ENCODE results near the gene TF.

Gene TF

DNA sequence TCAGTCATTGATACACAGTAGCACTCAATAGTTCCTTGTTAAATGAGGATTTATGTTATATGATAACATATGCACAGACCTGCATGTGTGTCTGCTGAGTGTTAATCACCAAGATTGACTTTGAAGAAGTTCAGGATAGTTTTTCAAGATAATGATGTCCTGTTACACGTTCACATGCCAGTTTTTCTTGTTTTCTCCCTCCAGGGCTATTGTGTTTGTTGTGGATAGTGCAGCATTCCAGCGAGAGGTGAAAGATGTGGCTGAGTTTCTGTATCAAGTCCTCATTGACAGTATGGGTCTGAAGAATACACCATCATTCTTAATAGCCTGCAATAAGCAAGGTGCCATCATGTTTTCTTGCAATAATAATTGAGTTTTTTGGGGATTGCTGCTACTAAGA is 69.2 kb downstream of the TF start:
- in situ Hi-C loops (cut with HindIII; ENCODE audit: low pct_unique_long_range_greater_than_20kb, low sequenced_read_pairs) = no loop called here
- no peak for DNase-seq (ENCODE audit: low read depth in 1 of 2, low spot score in 1 of 2)
- no peak for TF ChIP-seq JUND (IDR thresholded peaks at IDR 0.05; ENCODE audit: low read depth)

DNA sequence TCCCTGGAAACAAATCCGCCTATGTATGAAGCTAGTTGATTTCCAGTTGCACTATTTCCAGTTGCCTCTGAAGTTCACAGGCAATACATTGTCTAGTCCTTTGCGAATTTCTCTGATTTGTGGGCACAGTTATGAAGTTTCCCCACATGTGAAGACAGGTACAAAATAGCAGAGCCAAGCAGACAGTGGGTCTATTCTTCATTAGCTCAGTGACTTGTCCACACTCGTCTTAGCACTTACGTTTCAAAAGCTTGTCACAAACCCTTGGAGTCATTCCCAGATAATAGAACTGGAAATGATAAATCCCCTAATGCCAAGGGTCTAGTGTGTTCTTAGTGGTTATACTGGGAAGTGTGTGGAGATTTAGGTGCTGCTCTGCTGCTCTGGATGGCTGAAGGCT is 73.9 kb downstream of the TF start:
- no peak for TF ChIP-seq JUND (IDR thresholded peaks at IDR 0.05; ENCODE audit: low read depth)
- no peak for DNase-seq (ENCODE audit: low read depth in 1 of 2, low spot score in 1 of 2)
- in situ Hi-C loops (cut with HindIII; ENCODE audit: low pct_unique_long_range_greater_than_20kb, low sequenced_read_pairs) = no loop called here

DNA sequence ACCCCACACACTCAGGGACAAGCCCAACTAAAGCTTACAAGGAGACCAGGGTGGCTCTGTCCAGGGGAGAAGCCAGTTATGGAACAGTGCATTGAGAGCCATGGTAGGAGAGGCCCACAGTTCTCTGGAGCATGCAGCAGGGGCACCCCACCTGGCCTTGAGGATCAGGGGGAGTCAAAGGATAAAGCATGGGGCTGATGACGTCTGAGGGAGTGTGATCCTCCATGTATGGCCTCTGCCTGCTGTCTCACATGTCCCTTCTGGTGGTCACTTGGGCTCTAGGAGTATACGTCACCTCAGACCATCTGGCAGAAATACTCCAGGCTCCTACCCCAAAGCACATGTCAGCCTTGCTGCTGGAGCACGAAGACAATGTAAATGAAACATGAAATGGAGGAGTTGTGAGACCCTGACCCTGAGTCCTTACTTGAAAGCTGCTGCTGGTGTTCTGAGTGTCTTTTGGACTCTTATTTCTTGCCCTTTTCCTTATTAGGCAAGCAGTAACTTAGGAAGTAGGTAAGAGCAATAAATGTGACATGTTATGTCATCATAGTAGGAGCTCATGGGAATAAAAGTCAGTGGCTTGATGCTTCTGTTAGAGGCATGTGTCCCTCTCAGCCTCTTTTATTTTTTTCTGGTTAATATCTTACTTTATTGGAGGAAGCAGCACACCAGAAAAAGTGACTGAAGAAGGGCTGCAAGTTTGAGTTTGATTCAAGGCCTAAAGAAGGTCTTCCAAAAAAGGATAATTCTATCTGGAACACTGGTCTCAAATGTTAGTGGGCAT is 74.9 kb downstream of the TF start:
- no peak for TF ChIP-seq JUND (IDR thresholded peaks at IDR 0.05; ENCODE audit: low read depth)
- DNase-seq (ENCODE audit: low read depth in 1 of 2, low spot score in 1 of 2) = no peak
- in situ Hi-C loops (cut with HindIII; ENCODE audit: low pct_unique_long_range_greater_than_20kb, low sequenced_read_pairs) = no loop called here

DNA sequence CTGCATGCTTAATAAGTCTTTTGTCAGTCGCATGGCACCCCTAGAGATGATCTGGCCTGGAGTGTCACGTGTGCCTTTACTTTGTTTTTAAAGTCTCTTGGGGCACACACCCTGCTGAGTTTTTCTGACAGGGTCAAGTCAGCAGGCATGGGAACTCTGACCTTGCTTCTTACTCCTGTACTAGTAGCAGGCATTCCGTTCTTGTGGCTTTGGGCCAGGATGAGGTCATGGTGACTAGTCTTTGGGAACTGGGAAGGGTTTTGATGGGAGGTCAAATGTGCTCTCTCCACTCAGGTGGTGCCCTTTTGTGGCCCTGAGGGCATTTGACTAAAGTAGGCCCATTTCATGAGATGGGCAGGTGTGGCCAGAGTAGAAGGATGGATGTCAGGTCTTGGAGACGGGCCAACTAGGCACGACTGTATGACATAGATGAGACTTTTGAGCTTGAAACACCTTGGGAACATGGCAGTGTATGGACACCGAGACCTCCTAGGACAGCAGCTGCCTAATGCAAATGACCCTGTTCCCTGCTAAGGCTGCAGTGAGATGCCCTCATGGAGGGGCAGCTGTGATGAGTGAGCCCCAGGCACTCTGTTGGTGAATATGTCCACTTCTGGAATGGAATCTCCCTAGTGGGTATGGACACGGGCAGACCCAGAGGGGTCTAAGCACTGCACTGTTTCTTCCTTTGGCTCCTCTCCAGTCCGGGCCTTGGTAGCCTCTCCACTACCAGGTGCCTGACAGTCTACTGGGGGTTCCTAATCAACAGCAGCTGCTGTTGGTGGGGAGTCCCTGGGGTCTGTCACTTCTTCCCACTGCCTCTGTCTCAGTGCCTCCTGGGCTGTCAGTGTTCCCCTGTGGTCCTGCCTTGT is 75.8 kb downstream of the TF start:
- in situ Hi-C loops (cut with HindIII; ENCODE audit: low pct_unique_long_range_greater_than_20kb, low sequenced_read_pairs) = no loop called here
- DNase-seq (ENCODE audit: low read depth in 1 of 2, low spot score in 1 of 2) = peak; percentile 30 to 82
- no peak for TF ChIP-seq JUND (IDR thresholded peaks at IDR 0.05; ENCODE audit: low read depth)

DNA sequence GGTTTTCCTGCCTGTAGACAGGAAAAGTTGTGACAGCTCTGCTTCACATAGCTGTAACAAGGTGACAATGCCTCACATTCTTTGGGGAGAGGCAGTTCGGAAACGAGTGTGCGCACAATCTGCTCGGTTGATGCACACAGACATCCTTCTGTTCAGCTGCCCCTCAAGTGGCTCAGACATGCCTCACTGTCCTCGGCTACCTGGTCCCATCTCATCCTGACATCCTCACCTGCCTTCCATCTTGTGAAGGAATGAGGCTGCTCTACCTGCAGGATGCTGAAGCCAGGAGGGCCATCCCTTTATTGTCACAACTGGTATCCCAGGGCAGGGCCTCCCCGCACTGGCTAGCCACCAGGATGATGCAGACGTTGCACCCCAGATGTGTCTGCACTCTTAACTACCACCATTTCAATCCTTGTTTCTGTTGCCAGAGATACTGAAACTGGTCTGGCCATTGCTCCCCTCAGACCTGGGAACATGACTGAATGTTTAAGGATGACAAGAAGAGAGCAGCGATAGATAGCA is 78.8 kb downstream of the TF start:
- DNase-seq (ENCODE audit: low read depth in 1 of 2, low spot score in 1 of 2) = no peak
- TF ChIP-seq JUND (IDR thresholded peaks at IDR 0.05; ENCODE audit: low read depth) = no peak
- in situ Hi-C loops (cut with HindIII; ENCODE audit: low pct_unique_long_range_greater_than_20kb, low sequenced_read_pairs) = no loop called here

DNA sequence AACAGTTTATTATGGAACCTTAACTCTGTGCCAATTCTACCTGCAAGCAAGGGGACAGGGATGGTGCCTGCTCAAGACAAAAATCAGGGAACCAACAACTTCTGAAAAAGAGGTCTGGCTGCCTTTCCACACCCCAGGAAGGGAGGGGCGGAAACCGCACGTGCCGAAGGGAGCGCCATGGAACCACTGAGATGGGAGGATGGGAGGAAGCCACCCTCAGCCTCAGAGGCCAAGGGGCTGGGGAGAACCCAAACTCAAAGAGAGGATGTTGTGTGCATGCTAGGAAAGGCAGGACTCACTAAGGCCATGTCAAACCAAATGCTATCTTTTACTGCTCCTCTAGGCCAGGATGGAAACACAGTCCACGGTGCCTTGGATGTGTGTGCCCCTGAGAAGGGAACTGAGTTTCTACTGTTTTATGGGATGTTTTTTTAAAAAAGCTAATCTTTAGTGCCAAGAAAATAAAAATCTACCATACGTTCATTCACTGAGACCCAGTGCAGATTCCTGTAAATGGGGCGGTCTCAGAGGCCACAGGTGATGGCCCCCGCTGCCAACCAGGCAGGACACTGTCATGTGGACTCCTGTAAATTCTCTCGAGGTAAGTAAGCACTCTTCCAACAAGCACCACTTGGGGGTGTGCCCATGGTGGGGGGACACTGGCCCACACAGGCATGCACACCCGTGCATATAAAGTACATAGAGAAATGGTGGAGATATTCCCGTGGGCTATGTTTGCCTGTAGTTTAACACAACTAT is 80.0 kb downstream of the TF start:
- TF ChIP-seq JUND (IDR thresholded peaks at IDR 0.05; ENCODE audit: low read depth) = no peak
- DNase-seq (ENCODE audit: low read depth in 1 of 2, low spot score in 1 of 2) = no peak
- in situ Hi-C loops (cut with HindIII; ENCODE audit: low pct_unique_long_range_greater_than_20kb, low sequenced_read_pairs) = no loop called here

DNA sequence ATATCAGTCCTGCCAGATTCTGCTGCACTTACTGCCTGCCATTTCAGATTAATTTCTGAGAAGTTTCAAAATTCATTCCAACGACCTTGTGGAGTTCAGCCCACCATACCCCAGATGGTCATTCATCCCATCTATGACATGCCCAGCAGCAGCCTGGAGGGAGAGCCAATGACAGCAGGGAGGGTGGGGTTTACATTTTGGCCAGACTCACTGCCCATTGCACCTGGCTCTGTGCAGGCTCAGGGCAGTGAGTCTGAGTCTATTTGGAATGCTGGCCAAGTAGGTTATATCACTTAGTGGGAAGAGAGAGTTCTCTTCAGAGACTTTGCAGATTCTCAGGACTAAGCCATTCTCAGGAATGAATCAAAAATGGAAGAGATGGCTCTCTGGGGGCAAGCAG is 80.9 kb downstream of the TF start:
- no peak for TF ChIP-seq JUND (IDR thresholded peaks at IDR 0.05; ENCODE audit: low read depth)
- no peak for DNase-seq (ENCODE audit: low read depth in 1 of 2, low spot score in 1 of 2)
- in situ Hi-C loops (cut with HindIII; ENCODE audit: low pct_unique_long_range_greater_than_20kb, low sequenced_read_pairs) = no loop called here

DNA sequence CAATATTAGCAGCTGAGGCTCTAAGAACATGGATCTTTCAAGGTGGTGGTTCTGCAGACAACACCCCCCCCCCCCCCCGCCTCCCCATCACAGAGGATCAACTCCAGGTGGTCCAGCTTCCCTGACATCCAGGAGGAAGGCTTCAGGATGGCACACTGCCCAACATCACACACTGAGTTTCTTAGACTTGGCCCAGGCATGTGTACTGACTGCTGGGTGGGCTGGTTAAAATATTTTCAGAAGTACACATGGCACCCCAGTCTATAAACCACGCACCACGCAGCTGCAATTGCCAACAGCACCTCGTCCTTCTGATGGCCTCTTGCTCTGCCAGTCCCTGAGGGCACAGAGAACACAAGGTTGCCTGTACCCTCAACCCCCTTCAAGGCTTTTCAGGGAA is 81.5 kb downstream of the TF start:
- DNase-seq (ENCODE audit: low read depth in 1 of 2, low spot score in 1 of 2) = no peak
- TF ChIP-seq JUND (IDR thresholded peaks at IDR 0.05; ENCODE audit: low read depth) = no peak
- in situ Hi-C loops (cut with HindIII; ENCODE audit: low pct_unique_long_range_greater_than_20kb, low sequenced_read_pairs) = no loop called here

DNA sequence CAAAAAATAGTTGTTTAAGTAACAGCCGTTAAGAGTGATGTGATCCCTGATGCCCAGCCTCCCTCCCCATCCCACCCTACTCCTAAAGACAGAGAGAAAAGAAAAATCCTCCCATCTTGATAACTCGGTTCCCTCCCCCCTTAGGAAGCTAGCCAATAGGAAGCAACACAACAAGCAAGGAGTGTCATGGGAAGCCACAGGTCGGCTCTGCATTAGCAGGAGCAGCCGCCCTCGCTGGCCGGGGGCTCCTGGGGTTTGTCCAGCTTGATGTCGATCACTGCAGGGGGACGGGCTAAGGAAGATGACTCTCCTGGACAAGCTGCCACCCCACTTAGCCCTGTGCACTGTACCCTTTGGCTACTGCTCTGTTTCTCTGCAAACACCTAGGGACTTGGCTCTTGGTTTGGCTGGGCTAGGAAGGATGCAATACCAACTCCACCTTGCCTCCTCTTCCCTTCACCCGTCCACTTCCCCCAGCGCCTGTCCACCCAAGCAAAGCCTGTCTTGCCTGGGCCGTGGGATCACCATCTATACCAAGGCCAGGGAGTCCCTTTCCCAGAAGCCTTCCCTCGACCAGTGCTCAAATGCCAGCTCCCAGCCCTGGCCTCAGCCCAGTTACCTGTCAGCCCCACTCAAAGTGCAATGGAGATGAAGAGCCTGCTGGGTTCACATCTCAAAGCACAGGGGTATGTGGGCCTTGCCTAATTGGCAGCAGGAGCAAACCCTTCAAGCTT is 82.5 kb downstream of the TF start:
- in situ Hi-C loops (cut with HindIII; ENCODE audit: low pct_unique_long_range_greater_than_20kb, low sequenced_read_pairs) = no loop called here
- DNase-seq (ENCODE audit: low read depth in 1 of 2, low spot score in 1 of 2) = no peak
- no peak for TF ChIP-seq JUND (IDR thresholded peaks at IDR 0.05; ENCODE audit: low read depth)

DNA sequence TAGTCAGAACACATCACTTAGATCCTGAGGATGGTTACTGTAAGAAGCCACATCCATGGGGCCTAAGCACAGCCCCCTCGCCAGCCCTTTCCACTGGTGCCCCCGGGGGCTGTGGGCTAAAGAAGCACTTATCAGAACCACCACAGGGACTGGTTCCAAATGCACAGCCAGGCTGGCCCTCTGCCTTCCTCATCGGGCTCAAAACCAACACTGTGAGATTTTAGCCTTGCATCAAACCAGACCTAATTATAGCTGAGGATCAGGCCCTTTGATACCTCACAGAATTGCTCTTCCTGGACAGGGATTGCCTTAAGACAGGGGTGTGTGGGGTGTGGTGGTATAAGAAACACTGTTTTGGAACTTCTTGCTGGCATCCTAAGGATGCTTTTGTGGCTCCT is 83.1 kb downstream of the TF start:
- DNase-seq (ENCODE audit: low read depth in 1 of 2, low spot score in 1 of 2) = no peak
- TF ChIP-seq JUND (IDR thresholded peaks at IDR 0.05; ENCODE audit: low read depth) = no peak
- in situ Hi-C loops (cut with HindIII; ENCODE audit: low pct_unique_long_range_greater_than_20kb, low sequenced_read_pairs) = no loop called here

DNA sequence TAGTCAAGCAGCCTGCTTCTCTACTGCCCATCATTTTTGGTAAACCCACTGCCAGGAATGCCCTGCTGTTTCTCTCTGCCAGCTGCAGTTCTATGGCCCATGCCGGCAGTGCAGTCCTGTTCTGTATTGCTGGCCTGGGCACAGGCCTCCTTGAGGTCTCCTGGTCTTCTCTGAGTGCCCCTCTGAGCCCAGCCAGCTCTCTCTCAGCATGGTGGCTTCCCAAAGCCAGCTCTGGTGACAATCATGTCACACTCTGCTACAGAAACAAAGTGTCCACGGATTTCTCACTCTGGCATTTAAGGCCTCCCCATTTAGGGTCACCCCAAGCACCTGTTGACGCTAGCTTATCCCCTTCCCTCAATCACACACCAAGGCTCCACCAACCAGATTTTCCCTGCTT is 83.9 kb downstream of the TF start:
- in situ Hi-C loops (cut with HindIII; ENCODE audit: low pct_unique_long_range_greater_than_20kb, low sequenced_read_pairs) = no loop called here
- TF ChIP-seq JUND (IDR thresholded peaks at IDR 0.05; ENCODE audit: low read depth) = no peak
- no peak for DNase-seq (ENCODE audit: low read depth in 1 of 2, low spot score in 1 of 2)
